ENCODE data around the gene CT83.

CT83 gene

DNA sequence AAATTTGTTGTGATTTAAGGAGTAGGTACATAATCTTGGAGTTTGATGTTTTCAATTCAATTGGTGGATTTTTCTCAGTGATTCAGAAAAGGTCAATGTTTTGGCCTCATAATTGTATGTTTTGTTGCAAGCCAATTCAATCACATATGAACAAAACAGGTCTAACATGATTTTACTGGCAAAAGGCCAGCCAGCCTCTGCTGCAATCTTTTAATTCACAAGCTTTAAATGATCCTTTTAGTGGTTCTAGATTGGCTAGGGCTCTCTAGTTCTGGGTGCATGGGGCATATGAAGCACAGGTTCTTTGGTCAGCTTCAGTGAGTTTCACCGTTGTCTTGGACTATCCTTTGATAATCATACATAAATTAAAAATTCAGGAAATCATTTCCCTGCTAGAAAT is 45.6 kb downstream of the CT83 start:
- H3K4me1 ChIP-seq (ENCODE audit: control insufficient read depth in 5 of 5, insufficient read depth in 5 of 5, low read length in 5 of 5), result no peaks in the 10 kb centered on the region
- H3K9me3 ChIP-seq (ENCODE audit: control insufficient read depth in 5 of 5, low read length in 5 of 5), result no peaks in the 10 kb centered on the region
- no peak overlapping the region for H3K4me3 ChIP-seq (ENCODE audit: low read depth in 1 of 5, low read length in 5 of 5)
- no peak overlapping the region for H3K27ac ChIP-seq (ENCODE audit: low read depth, low read length)
- no peak overlapping the region for H3K9ac ChIP-seq (ENCODE audit: low read length in 5 of 5)
- H3K36me3 ChIP-seq (ENCODE audit: control insufficient read depth in 5 of 5, insufficient read depth in 5 of 5, low read length in 5 of 5), result no peaks in the 10 kb centered on the region
- no peaks in the 10 kb centered on the region for H3K27me3 ChIP-seq (ENCODE audit: control insufficient read depth in 5 of 5, insufficient read depth in 4 of 5, low read length in 5 of 5)

GRCh38 chrX:116413273-116413672 is 49.5 kb downstream of the CT83 start:
- Histone ChIP-seq H3K36me3 (ENCODE audit: control insufficient read depth in 5 of 5, insufficient read depth in 5 of 5, low read length in 5 of 5) (no peaks in the 10 kb centered on the region), H3K27ac (ENCODE audit: low read depth, low read length) (no peak overlapping the region), H3K27me3 (ENCODE audit: control insufficient read depth in 5 of 5, insufficient read depth in 4 of 5, low read length in 5 of 5) (no peaks in the 10 kb centered on the region), H3K4me3 (ENCODE audit: low read depth in 1 of 5, low read length in 5 of 5) (no peak overlapping the region), H3K4me1 (ENCODE audit: control insufficient read depth in 5 of 5, insufficient read depth in 5 of 5, low read length in 5 of 5) (no peaks in the 10 kb centered on the region), H3K9me3 (ENCODE audit: control insufficient read depth in 5 of 5, low read length in 5 of 5) (peaks cover 0 to 4% (median 0%) of the 10 kb centered on the region in 5 donors), H3K9ac (ENCODE audit: low read length in 5 of 5) (no peak overlapping the region)

Data from subcutaneous abdominal adipose tissue (tissue), 5 donors.